Measurements from ENCODE around the gene SLC26A11.

DNA sequence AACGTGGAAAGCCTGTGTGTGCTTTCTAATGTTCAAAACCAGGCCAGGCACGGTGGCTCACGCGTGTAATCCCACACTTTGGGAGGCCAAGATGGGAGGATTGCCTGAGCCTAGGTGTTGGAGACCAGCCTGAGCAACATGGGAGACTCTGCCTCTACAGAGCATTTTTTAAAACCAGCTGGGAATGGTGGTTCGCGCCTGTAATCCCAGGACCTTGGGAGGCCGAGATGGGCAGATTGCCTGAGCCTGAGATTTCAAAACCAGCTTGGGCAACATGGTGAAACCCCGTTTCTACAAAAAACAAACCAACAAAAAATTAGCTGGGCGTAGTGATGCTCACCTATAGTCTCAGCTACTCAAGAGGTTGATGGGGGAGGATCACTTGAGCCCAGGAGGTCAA lies 66.8 kb downstream of the SLC26A11 start:
- TF ChIP-seq, protein P1, sequence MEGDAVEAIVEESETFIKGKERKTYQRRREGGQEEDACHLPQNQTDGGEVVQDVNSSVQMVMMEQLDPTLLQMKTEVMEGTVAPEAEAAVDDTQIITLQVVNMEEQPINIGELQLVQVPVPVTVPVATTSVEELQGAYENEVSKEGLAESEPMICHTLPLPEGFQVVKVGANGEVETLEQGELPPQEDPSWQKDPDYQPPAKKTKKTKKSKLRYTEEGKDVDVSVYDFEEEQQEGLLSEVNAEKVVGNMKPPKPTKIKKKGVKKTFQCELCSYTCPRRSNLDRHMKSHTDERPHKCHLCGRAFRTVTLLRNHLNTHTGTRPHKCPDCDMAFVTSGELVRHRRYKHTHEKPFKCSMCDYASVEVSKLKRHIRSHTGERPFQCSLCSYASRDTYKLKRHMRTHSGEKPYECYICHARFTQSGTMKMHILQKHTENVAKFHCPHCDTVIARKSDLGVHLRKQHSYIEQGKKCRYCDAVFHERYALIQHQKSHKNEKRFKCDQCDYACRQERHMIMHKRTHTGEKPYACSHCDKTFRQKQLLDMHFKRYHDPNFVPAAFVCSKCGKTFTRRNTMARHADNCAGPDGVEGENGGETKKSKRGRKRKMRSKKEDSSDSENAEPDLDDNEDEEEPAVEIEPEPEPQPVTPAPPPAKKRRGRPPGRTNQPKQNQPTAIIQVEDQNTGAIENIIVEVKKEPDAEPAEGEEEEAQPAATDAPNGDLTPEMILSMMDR (conservative IDR thresholded peaks at IDR 0.05 in 1 of 2, IDR thresholded peaks at IDR 0.05 in 1 of 2; ENCODE audit: low read depth in 1 of 2, low read length in 2 of 2): no peak
- TF ChIP-seq EZH2 (IDR thresholded peaks at IDR 0.05; ENCODE audit: low read length, missing control alignments): no peak
